ENCODE measurements around the gene ATG9A. TPM values are rescaled to one million over a fixed set of nuclear protein-coding genes. Genes with fewer than 3 reads are reported as not detected.
A peak's percentile ranks its signal among the peaks of the same experiment; 100 is the strongest.
"Not testable (repeated sequence)": the region's sequence is repeated elsewhere in the genome, so short reads cannot be mapped to it uniquely, and the experiment has no call there.

ATG9A gene, protein sequence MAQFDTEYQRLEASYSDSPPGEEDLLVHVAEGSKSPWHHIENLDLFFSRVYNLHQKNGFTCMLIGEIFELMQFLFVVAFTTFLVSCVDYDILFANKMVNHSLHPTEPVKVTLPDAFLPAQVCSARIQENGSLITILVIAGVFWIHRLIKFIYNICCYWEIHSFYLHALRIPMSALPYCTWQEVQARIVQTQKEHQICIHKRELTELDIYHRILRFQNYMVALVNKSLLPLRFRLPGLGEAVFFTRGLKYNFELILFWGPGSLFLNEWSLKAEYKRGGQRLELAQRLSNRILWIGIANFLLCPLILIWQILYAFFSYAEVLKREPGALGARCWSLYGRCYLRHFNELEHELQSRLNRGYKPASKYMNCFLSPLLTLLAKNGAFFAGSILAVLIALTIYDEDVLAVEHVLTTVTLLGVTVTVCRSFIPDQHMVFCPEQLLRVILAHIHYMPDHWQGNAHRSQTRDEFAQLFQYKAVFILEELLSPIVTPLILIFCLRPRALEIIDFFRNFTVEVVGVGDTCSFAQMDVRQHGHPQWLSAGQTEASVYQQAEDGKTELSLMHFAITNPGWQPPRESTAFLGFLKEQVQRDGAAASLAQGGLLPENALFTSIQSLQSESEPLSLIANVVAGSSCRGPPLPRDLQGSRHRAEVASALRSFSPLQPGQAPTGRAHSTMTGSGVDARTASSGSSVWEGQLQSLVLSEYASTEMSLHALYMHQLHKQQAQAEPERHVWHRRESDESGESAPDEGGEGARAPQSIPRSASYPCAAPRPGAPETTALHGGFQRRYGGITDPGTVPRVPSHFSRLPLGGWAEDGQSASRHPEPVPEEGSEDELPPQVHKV
- total RNA-seq (2014; rRNA removed; shearing (Covaris generic)): 61.5 and 73.3 TPM in 2 replicates

- DNase-seq (ENCODE audit: low read depth): peak; percentile 99
Observed at GRCh38 chr2:219229305-219230058, at the start of gene ATG9A, which contains the start of gene ANKZF1. Gene ATG9A, minus strand, starts transcription at chr2:219229636. Its CDS starts 1,612 bp downstream, at chr2:219228024. Gene ANKZF1, plus strand, starts transcription at chr2:219229806. Its CDS starts 452 bp downstream, at chr2:219230258.

DNA sequence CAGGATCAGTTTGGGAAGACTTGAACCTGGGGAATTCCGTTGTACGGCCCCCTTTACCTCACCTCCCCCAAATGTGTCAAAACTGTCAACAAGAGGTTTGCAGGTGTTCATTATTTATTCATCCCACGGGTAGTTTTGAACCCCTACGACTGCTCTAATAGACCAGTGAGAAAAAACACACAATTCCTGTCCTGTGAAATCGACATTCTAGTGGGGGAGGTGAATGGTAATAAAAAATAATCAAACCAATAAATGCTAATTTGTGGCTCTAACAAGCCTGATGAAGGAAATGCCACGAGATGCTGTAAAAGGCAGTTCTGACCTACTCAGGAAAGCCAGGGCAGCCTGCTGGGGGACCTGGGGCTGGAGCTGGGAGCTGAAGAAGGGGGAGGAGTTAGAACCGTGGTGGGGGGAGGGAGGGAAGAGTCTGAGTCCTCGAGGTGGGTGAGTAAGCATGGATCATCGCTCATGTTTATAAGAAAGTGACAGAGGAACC is 49.3 kb upstream of the ATG9A start:
- DNase-seq (ENCODE audit: low read depth): no peak

- peak; percentile 78 for DNase-seq (ENCODE audit: low read depth)
Observed at GRCh38 chr2:219277703-219278654, 48.5 kb upstream of the ATG9A start.

DNA sequence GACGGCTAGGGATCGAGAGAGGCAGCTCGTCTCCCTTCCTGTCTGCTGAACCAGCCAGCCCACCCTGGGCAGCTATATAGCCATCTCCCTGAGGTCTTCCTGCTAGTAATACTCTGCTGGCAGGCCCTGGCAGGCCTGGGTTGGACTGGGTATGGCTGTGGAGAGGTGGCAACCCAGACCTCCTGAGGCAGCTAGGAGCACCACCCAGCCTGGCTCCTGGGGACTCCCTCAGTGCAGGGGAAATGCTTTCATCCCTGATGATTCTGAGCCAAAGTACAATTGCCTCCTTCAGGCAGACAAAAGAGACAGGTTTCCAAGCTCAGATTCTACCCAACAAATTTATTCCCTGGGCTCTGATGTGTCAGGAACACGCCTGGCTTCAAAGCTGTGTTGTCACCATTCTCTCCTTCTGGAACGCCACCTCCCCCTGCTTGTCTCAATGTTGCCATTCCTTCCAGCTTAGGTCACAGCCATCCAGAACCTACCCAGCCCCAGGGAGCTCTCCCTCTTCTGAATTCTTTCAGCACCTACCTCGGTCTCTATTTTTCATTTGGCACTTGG is 45.0 kb upstream of the ATG9A start:
- peak; percentile 96 for DNase-seq (ENCODE audit: low read depth)

DNA sequence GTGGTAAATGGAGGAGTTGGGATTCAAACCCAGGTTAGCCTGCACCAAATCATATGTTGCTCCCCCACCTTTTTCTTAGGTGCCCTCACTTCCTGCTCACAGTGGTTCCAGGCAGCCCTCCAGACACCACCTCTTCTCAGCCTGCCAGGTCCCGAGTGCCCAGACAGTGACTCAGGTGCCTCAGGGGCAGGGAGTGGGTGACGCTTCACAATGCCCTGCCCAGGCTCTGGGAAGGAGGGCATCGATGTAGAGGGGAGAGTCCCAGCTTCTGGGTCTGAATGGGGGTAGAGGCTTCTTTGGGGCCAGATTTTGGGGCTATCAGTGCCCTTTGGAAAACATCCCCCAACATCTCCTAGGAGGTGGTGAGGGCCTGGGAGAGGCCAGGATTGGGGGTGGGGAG is 44.5 kb upstream of the ATG9A start:
- DNase-seq (ENCODE audit: low read depth): peak; percentile 95

GRCh38 chr2:219272995-219273394 is 43.6 kb upstream of the ATG9A start:
- peak; percentile 87 for DNase-seq (ENCODE audit: low read depth)

GRCh38 chr2:219272356-219272755 is 42.9 kb upstream of the ATG9A start:
- no peak for DNase-seq (ENCODE audit: low read depth)

- DNase-seq (ENCODE audit: low read depth): no peak
Observed at GRCh38 chr2:219271021-219271420, 41.6 kb upstream of the ATG9A start.

GRCh38 chr2:219270055-219270372 is 40.6 kb upstream of the ATG9A start:
- no peak for DNase-seq (ENCODE audit: low read depth)

- DNase-seq (ENCODE audit: low read depth): no peak
Observed at GRCh38 chr2:219269362-219270054, 40.1 kb upstream of the ATG9A start.

DNA sequence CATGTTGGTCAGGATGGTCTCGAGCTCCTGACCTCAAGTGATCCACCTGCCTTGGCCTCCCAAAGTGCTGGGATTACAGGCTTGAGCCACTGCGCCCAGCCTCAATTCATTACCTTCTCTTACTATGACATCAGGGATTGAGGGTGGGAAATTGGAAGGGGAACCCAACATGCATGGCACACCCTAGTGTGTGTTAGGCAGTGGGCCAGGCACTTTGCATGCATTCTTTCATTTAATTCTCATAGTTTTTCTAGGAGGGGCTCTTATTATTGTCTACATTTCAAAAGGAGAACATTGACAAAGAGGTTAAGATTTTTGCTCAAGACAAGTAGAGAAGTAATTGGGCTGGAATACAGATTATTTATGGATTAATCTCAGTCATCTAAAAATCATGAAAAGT is 38.9 kb upstream of the ATG9A start:
- no peak for DNase-seq (ENCODE audit: low read depth)

DNA sequence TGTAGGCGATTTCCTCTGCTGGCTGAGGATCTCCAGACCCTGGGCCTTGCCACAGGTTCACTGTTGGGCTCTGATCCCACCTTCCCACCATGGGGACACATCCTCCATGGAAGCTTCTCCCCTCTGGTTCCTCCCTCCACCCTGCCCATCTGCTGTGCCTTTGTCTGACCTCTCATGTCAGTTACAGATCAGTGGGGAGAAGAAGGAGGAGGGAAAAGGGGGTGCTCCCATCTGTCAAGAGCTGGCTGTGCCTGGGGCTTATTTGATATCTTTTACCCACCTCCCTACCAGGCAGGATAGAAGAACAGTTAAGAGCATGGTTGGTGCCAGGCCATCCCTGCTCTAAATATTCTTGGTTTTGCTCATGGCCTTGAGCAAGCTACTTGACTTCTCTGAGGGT is 37.5 kb upstream of the ATG9A start:
- DNase-seq (ENCODE audit: low read depth): no peak

DNA sequence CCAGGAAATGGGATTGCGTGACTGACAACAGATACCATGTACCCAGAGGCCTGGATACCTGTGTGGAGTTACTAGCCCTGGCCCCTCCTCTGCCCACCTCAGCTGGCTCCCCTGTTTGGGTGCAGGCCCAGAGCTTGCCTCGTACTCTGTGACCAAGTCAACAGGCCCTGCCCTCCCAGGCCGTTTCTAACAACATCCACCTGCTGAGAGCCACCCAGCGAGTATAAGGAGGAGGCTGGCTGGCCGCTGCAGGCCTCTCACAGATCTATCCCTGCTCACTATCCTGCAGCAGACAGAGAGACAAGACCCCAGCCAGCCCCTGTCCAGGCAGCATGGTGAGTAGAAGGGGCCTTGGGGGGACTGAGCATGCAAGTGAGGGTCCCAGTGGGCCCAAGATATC is 36.8 kb upstream of the ATG9A start:
- DNase-seq (ENCODE audit: low read depth): no peak

DNA sequence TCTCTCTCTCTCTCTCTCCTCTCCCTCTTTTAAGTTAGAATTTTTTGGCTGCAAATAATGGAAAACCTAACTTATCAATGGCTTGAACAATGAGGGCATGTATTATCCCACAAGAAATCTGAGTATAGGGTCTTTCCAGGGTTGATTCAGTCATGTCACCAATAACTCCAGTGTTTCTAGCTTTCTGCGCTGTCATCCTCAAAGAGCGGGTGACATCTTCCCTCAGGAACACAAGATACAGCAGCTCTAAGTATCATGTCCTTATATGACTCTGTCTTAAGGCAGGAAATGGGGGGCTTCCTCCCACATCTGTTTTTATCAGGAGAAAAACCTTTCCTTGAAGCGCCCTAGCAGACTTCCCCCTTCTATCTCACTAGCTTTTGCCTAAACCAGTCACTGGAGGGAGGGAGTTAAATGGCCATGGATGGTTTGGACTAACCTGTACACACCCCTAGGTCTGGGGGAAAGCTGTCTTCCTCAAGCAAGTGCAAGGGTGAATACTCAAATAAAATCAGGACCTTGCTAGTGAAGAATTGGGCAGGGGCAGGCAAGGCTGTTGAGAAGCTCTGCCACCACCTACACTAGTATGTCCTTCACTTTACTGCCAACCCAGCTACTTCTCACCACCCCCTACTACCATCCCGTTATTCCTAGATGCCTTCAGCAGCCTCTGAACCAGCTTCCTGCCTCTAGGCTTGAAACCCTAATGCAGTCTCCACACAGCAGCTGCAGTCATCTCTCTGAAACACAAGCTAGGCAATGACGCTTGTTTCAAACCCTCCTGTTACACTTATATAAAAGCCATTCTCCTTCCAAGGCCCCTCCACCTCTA is 31.8 kb upstream of the ATG9A start:
- DNase-seq (ENCODE audit: low read depth): no peak

DNA sequence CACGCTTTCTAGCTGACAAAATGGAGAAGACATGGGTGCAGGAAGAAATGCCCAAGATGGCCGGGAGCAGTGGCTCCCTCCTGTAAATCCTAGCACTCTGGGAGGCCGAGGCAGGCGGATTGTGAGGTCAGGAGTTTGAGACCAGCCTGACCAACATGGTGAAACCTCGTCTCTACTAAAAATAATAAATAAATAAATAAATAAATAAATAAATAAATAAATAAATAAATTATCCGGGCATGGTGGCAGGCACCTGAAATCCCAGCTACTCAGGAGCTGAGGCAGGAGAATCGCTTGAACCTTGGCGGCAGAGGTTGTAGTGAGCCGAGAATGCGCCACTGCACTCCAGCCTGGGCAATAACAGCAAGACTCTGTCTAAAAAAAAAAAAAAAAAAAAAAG is 29.5 kb upstream of the ATG9A start:
- DNase-seq (ENCODE audit: low read depth): not testable (repeated sequence)

DNA sequence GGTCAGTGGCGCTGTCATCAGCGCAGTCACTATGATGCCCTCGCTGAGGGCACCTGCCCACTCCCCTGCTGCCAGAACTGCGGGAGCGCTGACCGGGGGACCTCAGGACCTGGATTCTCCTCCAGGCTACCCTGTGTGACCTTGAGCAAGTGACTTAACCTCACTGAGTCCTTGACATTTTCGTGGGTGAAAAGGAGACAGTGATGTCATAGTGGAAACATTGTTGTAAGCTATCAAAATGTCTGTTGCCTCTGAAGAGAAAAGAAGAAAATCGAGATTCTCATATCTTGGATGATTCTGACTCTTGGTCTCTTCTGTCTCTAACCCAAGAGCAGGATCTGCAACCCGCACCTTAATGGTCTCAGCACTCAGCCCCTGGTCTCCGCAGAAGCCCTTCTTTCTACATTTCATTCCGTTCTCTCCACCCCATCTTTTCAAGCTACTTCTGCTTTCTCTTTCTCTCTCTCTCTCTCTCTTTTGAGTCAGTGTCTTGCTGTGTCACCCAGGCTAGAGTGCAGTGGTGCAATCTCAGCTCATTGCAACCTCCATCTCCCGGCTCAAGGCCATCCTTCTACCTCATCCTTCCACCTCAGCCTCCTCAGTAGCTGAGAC is 25.3 kb upstream of the ATG9A start:
- DNase-seq (ENCODE audit: low read depth): peak; percentile 25

DNA sequence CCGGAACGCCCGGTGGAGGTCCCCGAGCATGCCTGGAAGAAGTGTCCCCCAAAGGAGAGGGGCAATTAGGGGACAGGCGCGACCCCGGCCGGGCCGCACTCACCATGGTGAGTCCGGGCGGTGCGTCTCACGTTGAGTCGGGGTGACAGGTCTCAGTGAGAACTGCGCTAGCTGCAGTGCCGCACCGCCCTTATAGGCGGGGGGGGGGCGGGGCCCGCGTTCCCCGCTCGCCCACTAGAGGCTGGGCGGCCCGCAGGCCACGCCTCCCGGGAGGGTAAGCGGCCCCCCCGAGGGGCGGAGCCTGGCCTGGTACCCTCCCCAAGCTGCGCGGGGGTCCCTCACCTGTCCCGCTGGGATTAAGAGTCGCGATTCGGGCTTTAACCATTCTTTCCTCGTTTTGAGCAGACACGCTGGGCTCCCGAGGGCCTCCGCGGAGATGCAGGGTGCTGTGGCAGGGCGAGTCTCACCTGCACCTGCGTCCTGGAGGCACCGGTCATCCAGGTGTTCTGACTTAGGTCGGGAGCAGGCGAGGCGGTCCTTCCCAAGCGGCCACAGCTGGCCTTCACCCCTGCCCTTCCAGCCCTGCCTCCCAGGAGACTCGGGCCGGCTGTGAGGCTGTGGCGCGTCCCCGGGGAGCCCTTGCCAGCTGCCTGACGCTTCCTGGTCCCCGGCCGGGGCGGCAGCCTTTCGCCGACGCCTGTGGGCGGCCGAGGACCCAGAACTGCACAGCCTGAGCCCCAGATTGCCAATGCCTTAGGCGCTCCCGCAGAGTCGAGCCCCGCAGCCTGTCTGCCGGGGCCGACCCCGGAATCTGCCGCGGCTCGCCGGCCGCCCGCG is 24.5 kb upstream of the ATG9A start, which contains the start of gene TUBA4A:
Gene TUBA4A (minus strand): TSS at position 166 of the 837 bp plus-strand sequence. CDS start 60 bp downstream, at position 106.
- DNase-seq (ENCODE audit: low read depth): peak; percentile 76

Data from M059J (cell line).